Kidney (tissue), 14 donors: ENCODE measurements around the gene NDRG2. TPM values are rescaled to one million over a fixed set of nuclear protein-coding genes. Genes with fewer than 3 reads are reported as not detected.

ENCODE experiments used
- DNase-seq, 5 donors: peaks; one replicate each; pipeline ENCODE4 v3.0.0-alpha.2; 2013 to 2020
- FAIRE-seq: peaks from 2 replicates; lab custom pipeline; 2012; peaks lifted over from hg19 to GRCh38; lab: Jason Lieb, UNC
- H3K27ac ChIP-seq, 2 donors: one replicate each; pipeline ENCODE4 v1.7.0; 2013; ENCODE audit warnings: low read depth in 2 of 2, low read length in 2 of 2, inconsistent platforms in 1 of 2
- H3K27me3 ChIP-seq: one replicate; pipeline ENCODE4 v1.7.1; 2013; ENCODE audit warnings: low read length, inconsistent platforms; ENCODE audit not compliant: control insufficient read depth, insufficient read depth
- H3K36me3 ChIP-seq, 3 donors: one replicate each; pipeline versions ENCODE4 v1.7.0 to v1.7.1; 2013; ENCODE audit warnings: low read length in 3 of 3, control low read depth in 1 of 3, inconsistent platforms in 1 of 3; ENCODE audit not compliant: insufficient read depth in 3 of 3, control insufficient read depth in 2 of 3
- H3K4me1 ChIP-seq, 3 donors: one replicate each; pipeline versions ENCODE4 v1.7.0 to v1.7.1; 2013; ENCODE audit warnings: low read length in 3 of 3, inconsistent platforms in 1 of 3, low read depth in 1 of 3; ENCODE audit not compliant: control insufficient read depth in 2 of 3, insufficient read depth in 2 of 3
- H3K4me3 ChIP-seq, 3 donors: one replicate each; pipeline versions ENCODE4 v1.7.0 to v1.8.1; 2013; ENCODE audit warnings: low read length in 3 of 3, control low read depth in 1 of 3, inconsistent platforms in 1 of 3
- H3K9ac ChIP-seq, 3 donors: one replicate each; pipeline versions ENCODE4 v1.7.0 to v1.7.1; 2013; ENCODE audit warnings: low read length in 3 of 3, control low read depth in 1 of 3, inconsistent platforms in 1 of 3
- H3K9me3 ChIP-seq, 3 donors: one replicate each; pipeline versions ENCODE4 v1.7.0 to v1.7.1; 2013; ENCODE audit warnings: low read length in 3 of 3, control low read depth in 1 of 3, inconsistent platforms in 1 of 3; ENCODE audit not compliant: control insufficient read depth in 2 of 3, insufficient read depth in 1 of 3
- CTCF ChIP-seq: IDR thresholded peaks from 3 replicates; pipeline ENCODE4 v1.5.1; 2012; ENCODE audit warnings: mild to moderate bottlenecking, moderate library complexity, borderline replicate concordance; ENCODE audit not compliant: insufficient read depth; ENCODE audit errors: extremely low read depth
- intact Hi-C: fragments of 100-400 bp; cut with DNase I; formaldehyde crosslinking; loops from one replicate; pipeline ENCODE4 v1.11.1; 2022
- polyA plus RNA-seq: library from polyadenylated mRNA; stranded (reverse); fragments of 350-450 nt; fragmentation: Illumina TruSeq; extraction: RNeasy Lipid Tissue Mini Kit (QIAGEN cat#74804); gene quantifications from one replicate; pipeline ENCODE4 v1.2.3, GENCODE V29; 2014; ENCODE audit warnings: low read depth, low replicate concordance; ENCODE audit not compliant: insufficient read depth
- total RNA-seq: library from RNA; stranded (reverse); fragmentation: NEBNext Ultra II Directional; extraction: Animal tissue kit (Norgen Biotek cat#: 25700); gene quantifications from one replicate; pipeline ENCODE4 v1.2.1, GENCODE V29; 2021
- donor health status: control.
- donor health status: control.
- donor health status: control.
- donor health status: control.
- donor health status: control.
- donor health status: DM: yes; HTN: yes; CAD: no.
- donor health status: Normal renal cell carcinoma (clear cell type).

NDRG2 gene
- total and polyA plus RNA-seq, 2 donors from 2014 or later: 86.2 to 209 TPM

GRCh38 chr14:21001218-21001617 lies 23.6 kb downstream of the NDRG2 start:
- H3K9me3 ChIP-seq: no peaks in the 10 kb centered on the region
- H3K36me3 ChIP-seq: peaks cover 0 to 13% (median 6%) of the 10 kb centered on the region in 3 donors
- H3K4me1 ChIP-seq: no peaks in the 10 kb centered on the region
- no peak overlapping the region for H3K27ac ChIP-seq
- no peak overlapping the region for H3K9ac ChIP-seq
- H3K4me3 ChIP-seq: no peak overlapping the region
- intact Hi-C loops: no loop called here
- DNase-seq (no peak), FAIRE-seq (no peak)
- no peak for TF ChIP-seq CTCF
- H3K27me3 ChIP-seq: no peaks in the 10 kb centered on the region

GRCh38 chr14:20999591-20999990 lies 25.3 kb downstream of the NDRG2 start:
- H3K9me3 ChIP-seq: no peaks in the 10 kb centered on the region
- H3K27ac ChIP-seq: no peak overlapping the region
- peaks cover 4 to 29% (median 22%) of the 10 kb centered on the region in 3 donors for H3K36me3 ChIP-seq
- no peak overlapping the region for H3K4me3 ChIP-seq
- FAIRE-seq (no peak), DNase-seq (no peak)
- TF ChIP-seq CTCF: no peak
- no peaks in the 10 kb centered on the region for H3K4me1 ChIP-seq
- H3K9ac ChIP-seq: no peak overlapping the region
- no peaks in the 10 kb centered on the region for H3K27me3 ChIP-seq
- intact Hi-C loops: no loop called here

- H3K27me3 ChIP-seq: no peaks in the 10 kb centered on the region
- FAIRE-seq (no peak), DNase-seq (peak in 2 of 5 donors; percentile 44 to 51)
- H3K4me3 ChIP-seq: no peak within 1 kb of the TSS
- H3K4me1 ChIP-seq: no peaks in the 10 kb centered on the region
- H3K9me3 ChIP-seq: no peaks in the 10 kb centered on the region
- TF ChIP-seq CTCF: no peak
- intact Hi-C loops: no loop called here
- peaks cover 6 to 37% (median 24%) of the 10 kb centered on the region in 3 donors for H3K36me3 ChIP-seq
- H3K27ac ChIP-seq: no peak within 1 kb of the TSS
- no peak within 1 kb of the TSS for H3K9ac ChIP-seq
These were observed 26.0 kb downstream of the NDRG2 start, which contains the start of gene SLC39A2 for GRCh38 chr14:20998674-20999366. SLC39A2 (plus strand) TSS chr14:20999293; CDS start chr14:20999447, 154 bp downstream.
